Hepatocyte (in vitro differentiated cells): ENCODE results near the gene TASP1.

Experiments used
- EZH2 ChIP-seq: fragments of 200-600 bp; sonication (generic); IDR thresholded peaks from 2 replicates; pipeline ENCODE4 v1.6.1; 2016; ENCODE audit warnings: antibody characterized with exemption, mild to moderate bottlenecking, borderline replicate concordance
- EZH2phosphoT487 ChIP-seq: fragments of 200-600 bp; sonication (generic); IDR thresholded peaks from one replicate; pipeline ENCODE4 v1.6.1; 2018; ENCODE audit warnings: antibody characterized with exemption, mild to moderate bottlenecking, low read depth, moderate library complexity; ENCODE audit not compliant: unreplicated experiment, severe bottlenecking
- TF ChIP-seq, protein P1 (sequence below): fragments of 200-600 bp; sonication (generic); IDR thresholded peaks from 2 replicates; pipeline ENCODE4 v1.5.1; 2016; ENCODE audit warnings: antibody characterized with exemption, mild to moderate bottlenecking; ENCODE audit not compliant: poor library complexity

DNA sequence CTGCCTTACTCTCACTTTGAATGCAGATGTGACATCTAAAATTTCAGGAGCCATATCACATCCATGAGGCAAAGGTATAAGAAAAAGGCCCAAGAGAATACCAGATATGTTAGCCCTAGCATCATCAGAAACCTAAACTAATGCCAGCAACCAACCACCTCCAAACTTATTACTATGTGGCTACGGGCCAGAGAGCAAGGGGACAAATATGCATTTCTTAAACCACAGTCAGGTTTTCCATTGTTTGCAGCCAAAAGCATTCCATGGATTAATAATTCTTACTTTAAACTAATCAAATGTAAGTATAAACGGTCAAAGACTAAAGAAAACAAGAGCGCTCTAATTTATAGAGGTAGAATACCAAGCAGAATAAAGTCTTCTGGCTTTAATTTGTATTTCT lies 84.7 kb downstream of the TASP1 start:
- TF ChIP-seq EZH2 (no peak), EZH2phosphoT487 (no peak)
- TF ChIP-seq, protein P1, sequence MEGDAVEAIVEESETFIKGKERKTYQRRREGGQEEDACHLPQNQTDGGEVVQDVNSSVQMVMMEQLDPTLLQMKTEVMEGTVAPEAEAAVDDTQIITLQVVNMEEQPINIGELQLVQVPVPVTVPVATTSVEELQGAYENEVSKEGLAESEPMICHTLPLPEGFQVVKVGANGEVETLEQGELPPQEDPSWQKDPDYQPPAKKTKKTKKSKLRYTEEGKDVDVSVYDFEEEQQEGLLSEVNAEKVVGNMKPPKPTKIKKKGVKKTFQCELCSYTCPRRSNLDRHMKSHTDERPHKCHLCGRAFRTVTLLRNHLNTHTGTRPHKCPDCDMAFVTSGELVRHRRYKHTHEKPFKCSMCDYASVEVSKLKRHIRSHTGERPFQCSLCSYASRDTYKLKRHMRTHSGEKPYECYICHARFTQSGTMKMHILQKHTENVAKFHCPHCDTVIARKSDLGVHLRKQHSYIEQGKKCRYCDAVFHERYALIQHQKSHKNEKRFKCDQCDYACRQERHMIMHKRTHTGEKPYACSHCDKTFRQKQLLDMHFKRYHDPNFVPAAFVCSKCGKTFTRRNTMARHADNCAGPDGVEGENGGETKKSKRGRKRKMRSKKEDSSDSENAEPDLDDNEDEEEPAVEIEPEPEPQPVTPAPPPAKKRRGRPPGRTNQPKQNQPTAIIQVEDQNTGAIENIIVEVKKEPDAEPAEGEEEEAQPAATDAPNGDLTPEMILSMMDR = no peak
